DOHH2 (cell line): ENCODE results near the gene LRRC23.

Source experiments
- H3F3A ChIP-seq: fragments of 200-600 bp; sonication (generic), shearing (Covaris generic); 2 replicates; pipeline ENCODE4 v1.6.0; 2016; ENCODE audit warnings: antibody characterized with exemption, mild to moderate bottlenecking; ENCODE audit not compliant: control insufficient read depth, insufficient read depth
- H3K27ac ChIP-seq: fragments of 200-600 bp; sonication (generic); 2 replicates; pipeline ENCODE4 v1.5.1; 2014; ENCODE audit warnings: low read depth, mild to moderate bottlenecking, low read length, moderate library complexity
- H3K27me3 ChIP-seq: fragments of 200-600 bp; sonication (generic); 2 replicates; pipeline ENCODE4 v1.6.1; 2014; ENCODE audit warnings: mild to moderate bottlenecking, low read length, mixed read lengths; ENCODE audit not compliant: control insufficient read depth
- H3K36me3 ChIP-seq: fragments of 200-600 bp; sonication (generic); 2 replicates; pipeline ENCODE4 v1.6.1; 2014; ENCODE audit warnings: mild to moderate bottlenecking, low read length, moderate library complexity, mixed read lengths; ENCODE audit not compliant: control insufficient read depth
- H3K4me1 ChIP-seq: fragments of 200-600 bp; sonication (generic); 2 replicates; pipeline ENCODE4 v1.6.1; 2014; ENCODE audit warnings: mild to moderate bottlenecking, low read length, mixed read lengths; ENCODE audit not compliant: control insufficient read depth
- H3K4me2 ChIP-seq: fragments of 200-600 bp; sonication (generic); 2 replicates; pipeline ENCODE4 v1.6.0; 2014; ENCODE audit warnings: mild to moderate bottlenecking, low read length, moderate library complexity
- H3K4me3 ChIP-seq: fragments of 200-600 bp; sonication (generic); 2 replicates; pipeline ENCODE4 v1.5.1; 2014; ENCODE audit warnings: mild to moderate bottlenecking, low read length, mixed read lengths
- H3K79me2 ChIP-seq: fragments of 200-600 bp; sonication (generic); 2 replicates; pipeline ENCODE4 v1.6.1; 2014; ENCODE audit warnings: mild to moderate bottlenecking, low read length, mixed read lengths; ENCODE audit not compliant: control insufficient read depth
- H3K9me2 ChIP-seq: fragments of 200-600 bp; sonication (generic); replicated peaks from 2 replicates; pipeline ENCODE4 v1.6.1; 2014; ENCODE audit warnings: mild to moderate bottlenecking, low read length, mixed read lengths; ENCODE audit not compliant: control insufficient read depth
- H3K9me3 ChIP-seq: fragments of 200-600 bp; sonication (generic); 2 replicates; pipeline ENCODE4 v1.6.1; 2014; ENCODE audit warnings: antibody characterized with exemption, low read length, mixed read lengths; ENCODE audit not compliant: control insufficient read depth, insufficient read depth
- H4K20me1 ChIP-seq: fragments of 200-600 bp; sonication (generic); 2 replicates; pipeline ENCODE4 v1.6.0; 2014; ENCODE audit warnings: low read depth, mild to moderate bottlenecking, antibody characterized with exemption, low read length, moderate library complexity; ENCODE audit not compliant: control insufficient read depth, insufficient read depth
- EZH2phosphoT487 ChIP-seq: fragments of 200-600 bp; sonication (generic); IDR thresholded peaks from 2 replicates; pipeline ENCODE4 v1.6.1; 2017; ENCODE audit warnings: borderline replicate concordance, mild to moderate bottlenecking, antibody characterized with exemption, low read length, moderate library complexity, mixed read lengths
- TF ChIP-seq, protein P1 (sequence below): fragments of 200-600 bp; sonication (generic); IDR thresholded peaks from one replicate; pipeline ENCODE4 v1.5.1; 2014; ENCODE audit warnings: antibody characterized with exemption, mild to moderate bottlenecking, low read depth, low read length; ENCODE audit not compliant: poor library complexity, severe bottlenecking

Gene LRRC23

DNA sequence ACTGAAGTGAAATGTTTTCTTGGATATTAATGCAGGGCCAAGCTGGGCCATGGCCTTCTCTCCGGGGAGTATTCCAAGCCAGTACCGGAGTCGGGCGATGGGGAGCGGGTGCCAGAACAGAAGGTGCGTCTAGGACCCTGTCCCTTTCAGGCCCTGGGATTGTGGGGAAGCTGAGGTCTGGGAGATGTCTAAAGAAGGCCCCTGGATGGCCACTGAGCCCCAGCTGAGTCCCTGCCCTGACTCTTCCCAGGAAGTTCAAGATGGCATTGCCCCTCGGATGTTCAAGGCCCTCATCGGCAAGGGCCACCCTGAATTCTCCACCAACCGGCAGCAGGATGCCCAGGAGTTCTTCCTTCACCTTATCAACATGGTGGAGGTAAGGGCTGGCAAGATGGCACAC lies 44.5 kb upstream of the LRRC23 start:
- H3K79me2 ChIP-seq: peaks cover 2% of the 10 kb centered on the region
- H3K9me3 ChIP-seq: no peaks in the 10 kb centered on the region
- H3K4me2 ChIP-seq: no peak overlapping the region
- no peaks in the 10 kb centered on the region for H3K4me1 ChIP-seq
- no peaks in the 10 kb centered on the region for H4K20me1 ChIP-seq
- no peak overlapping the region for H3K4me3 ChIP-seq
- peaks cover 94% of the 10 kb centered on the region for H3K36me3 ChIP-seq
- H3K27ac ChIP-seq: no peak overlapping the region
- no peaks in the 10 kb centered on the region for H3K9me2 ChIP-seq
- no peak for TF ChIP-seq EZH2phosphoT487
- TF ChIP-seq, protein P1, sequence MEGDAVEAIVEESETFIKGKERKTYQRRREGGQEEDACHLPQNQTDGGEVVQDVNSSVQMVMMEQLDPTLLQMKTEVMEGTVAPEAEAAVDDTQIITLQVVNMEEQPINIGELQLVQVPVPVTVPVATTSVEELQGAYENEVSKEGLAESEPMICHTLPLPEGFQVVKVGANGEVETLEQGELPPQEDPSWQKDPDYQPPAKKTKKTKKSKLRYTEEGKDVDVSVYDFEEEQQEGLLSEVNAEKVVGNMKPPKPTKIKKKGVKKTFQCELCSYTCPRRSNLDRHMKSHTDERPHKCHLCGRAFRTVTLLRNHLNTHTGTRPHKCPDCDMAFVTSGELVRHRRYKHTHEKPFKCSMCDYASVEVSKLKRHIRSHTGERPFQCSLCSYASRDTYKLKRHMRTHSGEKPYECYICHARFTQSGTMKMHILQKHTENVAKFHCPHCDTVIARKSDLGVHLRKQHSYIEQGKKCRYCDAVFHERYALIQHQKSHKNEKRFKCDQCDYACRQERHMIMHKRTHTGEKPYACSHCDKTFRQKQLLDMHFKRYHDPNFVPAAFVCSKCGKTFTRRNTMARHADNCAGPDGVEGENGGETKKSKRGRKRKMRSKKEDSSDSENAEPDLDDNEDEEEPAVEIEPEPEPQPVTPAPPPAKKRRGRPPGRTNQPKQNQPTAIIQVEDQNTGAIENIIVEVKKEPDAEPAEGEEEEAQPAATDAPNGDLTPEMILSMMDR: no peak
- H3K27me3 ChIP-seq: no peaks in the 10 kb centered on the region
- no peaks in the 10 kb centered on the region for H3F3A ChIP-seq

DNA sequence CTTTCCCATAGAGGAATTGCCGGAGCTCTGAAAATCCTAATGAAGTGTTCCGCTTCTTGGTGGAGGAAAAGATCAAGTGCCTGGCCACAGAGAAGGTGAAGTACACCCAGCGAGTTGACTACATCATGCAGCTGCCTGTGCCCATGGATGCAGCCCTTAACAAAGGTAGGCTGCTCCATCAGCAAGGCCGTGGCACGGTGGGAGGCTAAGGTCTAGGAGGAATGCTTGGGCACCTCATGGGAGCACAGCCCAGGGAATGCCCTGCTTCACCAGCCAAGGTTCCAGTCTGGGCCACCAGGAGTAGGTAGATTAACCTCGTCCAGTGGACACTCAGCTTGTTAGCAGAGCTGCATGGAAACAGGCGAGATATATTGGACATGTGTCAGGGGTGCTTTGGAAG lies 43.7 kb upstream of the LRRC23 start:
- Histone ChIP-seq H3K79me2 (no peaks in the 10 kb centered on the region), H3K4me3 (no peak overlapping the region), H3K27me3 (no peaks in the 10 kb centered on the region), H3K9me3 (no peaks in the 10 kb centered on the region), H3K9me2 (no peaks in the 10 kb centered on the region), H3K36me3 (peaks cover 93% of the 10 kb centered on the region), H4K20me1 (no peaks in the 10 kb centered on the region), H3F3A (no peaks in the 10 kb centered on the region), H3K4me2 (no peak overlapping the region), H3K27ac (no peak overlapping the region), H3K4me1 (no peaks in the 10 kb centered on the region)
- TF ChIP-seq, protein P1: no peak
- no peak for TF ChIP-seq EZH2phosphoT487

DNA sequence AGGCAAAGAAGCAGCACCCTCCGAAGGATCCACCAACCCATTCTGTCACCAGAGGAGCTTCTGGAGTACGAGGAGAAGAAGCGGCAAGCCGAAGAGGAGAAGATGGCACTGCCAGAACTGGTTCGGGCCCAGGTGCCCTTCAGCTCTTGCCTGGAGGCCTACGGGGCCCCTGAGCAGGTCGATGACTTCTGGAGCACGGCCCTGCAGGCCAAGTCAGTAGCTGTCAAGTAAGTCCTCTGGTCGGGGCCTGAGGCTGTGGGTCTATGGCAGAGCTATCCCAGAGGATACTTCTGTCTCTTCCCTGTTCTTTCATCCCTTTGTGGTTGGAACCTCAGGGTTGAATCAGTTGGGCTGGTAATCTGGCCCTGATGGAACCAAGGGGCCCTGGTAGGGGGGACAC lies 43.2 kb upstream of the LRRC23 start:
- no peak overlapping the region for H3K27ac ChIP-seq
- H3K27me3 ChIP-seq: no peaks in the 10 kb centered on the region
- H3K4me2 ChIP-seq: no peak overlapping the region
- H3K79me2 ChIP-seq: no peaks in the 10 kb centered on the region
- H3K9me3 ChIP-seq: no peaks in the 10 kb centered on the region
- H3K4me1 ChIP-seq: peaks cover 1% of the 10 kb centered on the region
- H3K9me2 ChIP-seq: no peaks in the 10 kb centered on the region
- H3K4me3 ChIP-seq: no peak overlapping the region
- H3K36me3 ChIP-seq: peaks cover 92% of the 10 kb centered on the region
- TF ChIP-seq EZH2phosphoT487: no peak
- TF ChIP-seq, protein P1: no peak
- no peaks in the 10 kb centered on the region for H4K20me1 ChIP-seq
- H3F3A ChIP-seq: no peaks in the 10 kb centered on the region
